HEK293 (cell line): ENCODE measurements around the gene WSCD2.

ENCODE experiments used
- CTCF ChIA-PET: fragments of 350-600 bp; formaldehyde crosslinking; extraction: SDS; loops from one replicate; lab custom pipeline; 2021; ENCODE audit warnings: antibody characterized with exemption; lab: Yijun Ruan, JAX
- POLR2A ChIA-PET: fragments of 300-600 bp; formaldehyde crosslinking; extraction: SDS; loops from one replicate; lab custom pipeline; 2020; ENCODE audit warnings: antibody characterized with exemption, inconsistent platforms; lab: Yijun Ruan, JAX
- H3K27ac ChIP-seq: fragments of 200-500 bp; sonication (Bioruptor generic); 2 replicates; pipeline ENCODE4 v1.5.1; 2014; ENCODE audit warnings: low read depth, low read length, control low read depth, inconsistent platforms; ENCODE audit errors: extremely low read depth
- H3K36me3 ChIP-seq, 2 experiments: fragments of 200-500 bp in 1 of 2; sonication (Bioruptor generic) in 1 of 2; 1 replicate in 1 of 2; 2 replicates in 1 of 2; pipeline ENCODE4 v1.5.1; 2014 to 2017; ENCODE audit warnings: inconsistent platforms in 2 of 2, low read length in 2 of 2; ENCODE audit not compliant: control insufficient read depth in 2 of 2, insufficient read depth in 1 of 2
- H3K4me1 ChIP-seq: fragments of 200-500 bp; sonication (Bioruptor generic); 2 replicates; pipeline ENCODE4 v1.5.1; 2014; ENCODE audit warnings: mild to moderate bottlenecking, low read length, inconsistent platforms; ENCODE audit not compliant: control insufficient read depth, insufficient read depth
- H3K4me3 ChIP-seq: 2 replicates; pipeline ENCODE4 v1.5.1; 2011; ENCODE audit warnings: low read depth, mild to moderate bottlenecking, control low read depth, low read length, moderate library complexity
- H3K9me3 ChIP-seq: fragments of 200-500 bp; sonication (Bioruptor generic); 2 replicates; pipeline ENCODE4 v1.5.1; 2014; ENCODE audit warnings: low read depth, low read length, inconsistent platforms; ENCODE audit not compliant: control insufficient read depth, insufficient read depth
- GLIS1 ChIP-seq: fragments of 450-650 bp; formaldehyde crosslinking; IDR thresholded peaks from 2 replicates; pipeline ENCODE4 v1.5.1; 2016; ENCODE audit warnings: missing biosample characterization, missing genetic modification characterization
- HOXD13 ChIP-seq: sonication (generic); formaldehyde crosslinking; IDR thresholded peaks from 2 replicates; pipeline ENCODE4 v1.8.0; 2022; ENCODE audit warnings: missing genetic modification reagents, borderline replicate concordance
- MZF1 ChIP-seq: fragments of 450-650 bp; formaldehyde crosslinking; IDR thresholded peaks from 2 replicates; pipeline ENCODE4 v1.5.1; 2017; ENCODE audit warnings: missing biosample characterization, missing genetic modification characterization, borderline replicate concordance
- SCRT2 ChIP-seq: fragments of 450-650 bp; formaldehyde crosslinking; IDR thresholded peaks from 2 replicates; pipeline ENCODE4 v1.5.1; 2016; ENCODE audit warnings: missing biosample characterization, missing genetic modification characterization
- WT1 ChIP-seq: fragments of 450-650 bp; formaldehyde crosslinking; IDR thresholded peaks from 2 replicates; pipeline ENCODE4 v1.5.1; 2016; ENCODE audit warnings: missing biosample characterization, missing genetic modification characterization
- ZBTB7A ChIP-seq: fragments of 450-650 bp; formaldehyde crosslinking; IDR thresholded peaks from 2 replicates; pipeline ENCODE4 v1.5.1; 2016; ENCODE audit warnings: low read depth, missing biosample characterization, missing genetic modification characterization
- ZNF112 ChIP-seq: fragments of 450-650 bp; formaldehyde crosslinking; IDR thresholded peaks from 2 replicates; pipeline ENCODE4 v1.5.0; 2017; ENCODE audit warnings: missing biosample characterization, missing genetic modification characterization
- ZNF114 ChIP-seq: fragments of 450-650 bp; formaldehyde crosslinking; IDR thresholded peaks from 2 replicates; pipeline ENCODE4 v1.5.0; 2017; ENCODE audit warnings: missing biosample characterization, missing genetic modification characterization
- ZNF174 ChIP-seq: fragments of 450-650 bp; formaldehyde crosslinking; IDR thresholded peaks from 2 replicates; pipeline ENCODE4 v1.5.0; 2017; ENCODE audit warnings: missing biosample characterization, mild to moderate bottlenecking, missing genetic modification characterization
- ZNF2 ChIP-seq: fragments of 450-650 bp; formaldehyde crosslinking; IDR thresholded peaks from 2 replicates; pipeline ENCODE4 v1.5.1; 2016; ENCODE audit warnings: missing biosample characterization, missing genetic modification characterization
- ZNF24 ChIP-seq: fragments of 450-650 bp; formaldehyde crosslinking; IDR thresholded peaks from 2 replicates; pipeline ENCODE4 v1.5.1; 2016; ENCODE audit warnings: missing biosample characterization, missing genetic modification characterization
- ZNF558 ChIP-seq: fragments of 450-650 bp; formaldehyde crosslinking; IDR thresholded peaks from 2 replicates; pipeline ENCODE4 v1.5.1; 2016; ENCODE audit warnings: missing biosample characterization, missing genetic modification characterization
- ZNF560 ChIP-seq: fragments of 450-650 bp; formaldehyde crosslinking; IDR thresholded peaks from 2 replicates; pipeline ENCODE4 v1.5.1; 2017; ENCODE audit warnings: missing biosample characterization, missing genetic modification characterization, borderline replicate concordance
- ZNF626 ChIP-seq: fragments of 450-650 bp; sonication (Bioruptor Pico); formaldehyde crosslinking; IDR thresholded peaks from 2 replicates; pipeline ENCODE4 v1.5.1; 2018; ENCODE audit warnings: missing biosample characterization, missing genetic modification characterization, inconsistent platforms
- TF ChIP-seq, protein P1 (sequence below): fragments of 450-650 bp; formaldehyde crosslinking; optimal IDR thresholded peaks from 2 replicates; pipeline ENCODE3; 2016; ENCODE audit warnings: missing biosample characterization, mild to moderate bottlenecking, missing genetic modification characterization
- TF ChIP-seq, protein P2 (sequence below): fragments of 450-650 bp; formaldehyde crosslinking; IDR thresholded peaks from 2 replicates; pipeline ENCODE4 v1.5.1; 2016; ENCODE audit warnings: missing biosample characterization, missing genetic modification characterization
- TF ChIP-seq, protein P3 (sequence below): fragments of 450-650 bp; formaldehyde crosslinking; IDR thresholded peaks from 2 replicates; pipeline ENCODE4 v1.5.1; 2016; ENCODE audit warnings: missing biosample characterization, missing genetic modification characterization
- TF ChIP-seq, protein P4 (sequence below): fragments of 450-650 bp; formaldehyde crosslinking; conservative IDR thresholded peaks from 2 replicates; pipeline ENCODE4 v1.5.1; 2016; ENCODE audit warnings: low read depth, missing biosample characterization, missing genetic modification characterization

WSCD2 gene

DNA sequence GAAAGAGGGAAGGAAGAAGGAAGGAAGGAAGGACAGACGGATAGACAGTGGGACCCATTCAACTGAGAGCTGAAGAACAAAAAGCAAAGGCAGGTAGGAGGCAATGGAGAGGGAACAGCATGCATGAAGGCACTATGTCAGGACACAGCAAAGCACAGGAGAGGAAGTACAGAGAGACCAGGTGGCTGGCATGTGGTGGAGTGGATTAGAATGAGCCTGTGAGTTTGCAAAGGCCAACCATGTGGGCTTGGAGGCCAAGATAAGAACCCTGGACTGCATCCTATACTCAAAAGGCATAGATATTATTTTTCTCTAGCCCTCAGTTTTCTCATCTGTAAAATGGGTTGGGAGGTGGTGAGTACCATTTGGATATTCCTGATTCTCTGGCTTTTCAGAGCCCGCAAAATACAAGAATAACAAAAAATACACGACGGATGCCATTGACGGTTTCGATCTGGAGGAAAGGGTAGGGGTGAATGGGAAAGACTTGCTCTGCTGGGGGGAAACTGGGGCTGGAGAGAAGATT, 102.9 kb downstream of the WSCD2 start:
- TF ChIP-seq ZNF24 (tag by site-specific recombination): no peak
- no peak for TF ChIP-seq ZNF114 (tag by site-specific recombination)
- TF ChIP-seq HOXD13 (CRISPR knock-in tag): no peak
- TF ChIP-seq, protein P1, sequence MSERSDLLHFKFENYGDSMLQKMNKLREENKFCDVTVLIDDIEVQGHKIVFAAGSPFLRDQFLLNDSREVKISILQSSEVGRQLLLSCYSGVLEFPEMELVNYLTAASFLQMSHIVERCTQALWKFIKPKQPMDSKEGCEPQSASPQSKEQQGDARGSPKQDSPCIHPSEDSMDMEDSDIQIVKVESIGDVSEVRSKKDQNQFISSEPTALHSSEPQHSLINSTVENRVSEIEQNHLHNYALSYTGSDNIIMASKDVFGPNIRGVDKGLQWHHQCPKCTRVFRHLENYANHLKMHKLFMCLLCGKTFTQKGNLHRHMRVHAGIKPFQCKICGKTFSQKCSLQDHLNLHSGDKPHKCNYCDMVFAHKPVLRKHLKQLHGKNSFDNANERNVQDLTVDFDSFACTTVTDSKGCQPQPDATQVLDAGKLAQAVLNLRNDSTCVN (tag by site-specific recombination): no peak
- TF ChIP-seq, protein P2, sequence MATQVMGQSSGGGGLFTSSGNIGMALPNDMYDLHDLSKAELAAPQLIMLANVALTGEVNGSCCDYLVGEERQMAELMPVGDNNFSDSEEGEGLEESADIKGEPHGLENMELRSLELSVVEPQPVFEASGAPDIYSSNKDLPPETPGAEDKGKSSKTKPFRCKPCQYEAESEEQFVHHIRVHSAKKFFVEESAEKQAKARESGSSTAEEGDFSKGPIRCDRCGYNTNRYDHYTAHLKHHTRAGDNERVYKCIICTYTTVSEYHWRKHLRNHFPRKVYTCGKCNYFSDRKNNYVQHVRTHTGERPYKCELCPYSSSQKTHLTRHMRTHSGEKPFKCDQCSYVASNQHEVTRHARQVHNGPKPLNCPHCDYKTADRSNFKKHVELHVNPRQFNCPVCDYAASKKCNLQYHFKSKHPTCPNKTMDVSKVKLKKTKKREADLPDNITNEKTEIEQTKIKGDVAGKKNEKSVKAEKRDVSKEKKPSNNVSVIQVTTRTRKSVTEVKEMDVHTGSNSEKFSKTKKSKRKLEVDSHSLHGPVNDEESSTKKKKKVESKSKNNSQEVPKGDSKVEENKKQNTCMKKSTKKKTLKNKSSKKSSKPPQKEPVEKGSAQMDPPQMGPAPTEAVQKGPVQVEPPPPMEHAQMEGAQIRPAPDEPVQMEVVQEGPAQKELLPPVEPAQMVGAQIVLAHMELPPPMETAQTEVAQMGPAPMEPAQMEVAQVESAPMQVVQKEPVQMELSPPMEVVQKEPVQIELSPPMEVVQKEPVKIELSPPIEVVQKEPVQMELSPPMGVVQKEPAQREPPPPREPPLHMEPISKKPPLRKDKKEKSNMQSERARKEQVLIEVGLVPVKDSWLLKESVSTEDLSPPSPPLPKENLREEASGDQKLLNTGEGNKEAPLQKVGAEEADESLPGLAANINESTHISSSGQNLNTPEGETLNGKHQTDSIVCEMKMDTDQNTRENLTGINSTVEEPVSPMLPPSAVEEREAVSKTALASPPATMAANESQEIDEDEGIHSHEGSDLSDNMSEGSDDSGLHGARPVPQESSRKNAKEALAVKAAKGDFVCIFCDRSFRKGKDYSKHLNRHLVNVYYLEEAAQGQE (tag by site-specific recombination): no peak
- TF ChIP-seq ZNF174 (tag by site-specific recombination): no peak
- TF ChIP-seq ZBTB7A (tag by site-specific recombination): no peak
- no peak for TF ChIP-seq ZNF112 (tag by site-specific recombination)
- no peak for TF ChIP-seq MZF1
- TF ChIP-seq, protein P3, sequence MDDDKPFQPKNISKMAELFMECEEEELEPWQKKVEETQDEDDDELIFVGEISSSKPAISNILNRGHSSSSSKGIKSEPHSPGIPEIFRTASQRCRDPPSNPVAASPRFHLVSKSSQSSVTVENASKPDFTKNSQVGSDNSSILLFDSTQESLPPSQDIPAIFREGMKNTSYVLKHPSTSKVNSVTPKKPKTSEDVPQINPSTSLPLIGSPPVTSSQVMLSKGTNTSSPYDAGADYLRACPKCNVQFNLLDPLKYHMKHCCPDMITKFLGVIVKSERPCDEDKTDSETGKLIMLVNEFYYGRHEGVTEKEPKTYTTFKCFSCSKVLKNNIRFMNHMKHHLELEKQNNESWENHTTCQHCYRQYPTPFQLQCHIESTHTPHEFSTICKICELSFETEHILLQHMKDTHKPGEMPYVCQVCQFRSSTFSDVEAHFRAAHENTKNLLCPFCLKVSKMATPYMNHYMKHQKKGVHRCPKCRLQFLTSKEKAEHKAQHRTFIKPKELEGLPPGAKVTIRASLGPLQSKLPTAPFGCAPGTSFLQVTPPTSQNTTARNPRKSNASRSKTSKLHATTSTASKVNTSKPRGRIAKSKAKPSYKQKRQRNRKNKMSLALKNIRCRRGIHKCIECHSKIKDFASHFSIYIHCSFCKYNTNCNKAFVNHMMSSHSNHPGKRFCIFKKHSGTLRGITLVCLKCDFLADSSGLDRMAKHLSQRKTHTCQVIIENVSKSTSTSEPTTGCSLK (tag by site-specific recombination): no peak
- no peak for TF ChIP-seq ZNF2
- no peak for TF ChIP-seq ZNF560
- no peak for TF ChIP-seq ZNF558 (tag by site-specific recombination)
- no peak for TF ChIP-seq ZNF626 (tag by site-specific recombination)
- Histone ChIP-seq H3K4me3 (no peak overlapping the region), H3K4me1 (no peaks in the 10 kb centered on the region), H3K36me3 (no peaks in the 10 kb centered on the region), H3K27ac (no peak overlapping the region), H3K9me3 (no peaks in the 10 kb centered on the region)
- CTCF ChIA-PET: no interaction called here
- POLR2A ChIA-PET: interaction anchor here (0.6 kb wide), 1 partner anchor 902 kb away, joined by 3 read pairs; no protein-coding TSS in a partner anchor

DNA sequence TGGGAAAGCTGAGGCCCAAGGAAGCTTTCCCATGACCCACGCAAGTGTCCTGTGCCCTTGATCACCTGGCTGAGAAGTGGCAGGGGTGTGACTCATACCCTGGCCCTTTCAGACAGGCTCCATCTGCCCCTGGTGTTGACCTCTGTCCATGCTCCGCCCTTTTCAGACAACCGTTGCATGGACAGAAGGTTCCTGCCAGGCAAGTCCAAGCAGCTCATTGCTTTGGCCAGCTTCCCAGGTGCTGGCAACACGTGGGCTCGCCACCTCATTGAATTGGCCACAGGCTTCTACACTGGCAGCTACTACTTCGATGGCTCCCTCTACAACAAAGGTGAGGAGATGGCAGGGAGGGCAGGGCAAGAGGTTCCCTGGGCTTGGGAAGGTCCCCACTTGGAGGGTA, 103.5 kb downstream of the WSCD2 start:
- no peaks in the 10 kb centered on the region for H3K4me1 ChIP-seq
- no peaks in the 10 kb centered on the region for H3K36me3 ChIP-seq
- TF ChIP-seq, protein P4, sequence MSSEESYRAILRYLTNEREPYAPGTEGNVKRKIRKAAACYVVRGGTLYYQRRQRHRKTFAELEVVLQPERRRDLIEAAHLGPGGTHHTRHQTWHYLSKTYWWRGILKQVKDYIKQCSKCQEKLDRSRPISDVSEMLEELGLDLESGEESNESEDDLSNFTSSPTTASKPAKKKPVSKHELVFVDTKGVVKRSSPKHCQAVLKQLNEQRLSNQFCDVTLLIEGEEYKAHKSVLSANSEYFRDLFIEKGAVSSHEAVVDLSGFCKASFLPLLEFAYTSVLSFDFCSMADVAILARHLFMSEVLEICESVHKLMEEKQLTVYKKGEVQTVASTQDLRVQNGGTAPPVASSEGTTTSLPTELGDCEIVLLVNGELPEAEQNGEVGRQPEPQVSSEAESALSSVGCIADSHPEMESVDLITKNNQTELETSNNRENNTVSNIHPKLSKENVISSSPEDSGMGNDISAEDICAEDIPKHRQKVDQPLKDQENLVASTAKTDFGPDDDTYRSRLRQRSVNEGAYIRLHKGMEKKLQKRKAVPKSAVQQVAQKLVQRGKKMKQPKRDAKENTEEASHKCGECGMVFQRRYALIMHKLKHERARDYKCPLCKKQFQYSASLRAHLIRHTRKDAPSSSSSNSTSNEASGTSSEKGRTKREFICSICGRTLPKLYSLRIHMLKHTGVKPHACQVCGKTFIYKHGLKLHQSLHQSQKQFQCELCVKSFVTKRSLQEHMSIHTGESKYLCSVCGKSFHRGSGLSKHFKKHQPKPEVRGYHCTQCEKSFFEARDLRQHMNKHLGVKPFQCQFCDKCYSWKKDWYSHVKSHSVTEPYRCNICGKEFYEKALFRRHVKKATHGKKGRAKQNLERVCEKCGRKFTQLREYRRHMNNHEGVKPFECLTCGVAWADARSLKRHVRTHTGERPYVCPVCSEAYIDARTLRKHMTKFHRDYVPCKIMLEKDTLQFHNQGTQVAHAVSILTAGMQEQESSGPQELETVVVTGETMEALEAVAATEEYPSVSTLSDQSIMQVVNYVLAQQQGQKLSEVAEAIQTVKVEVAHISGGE (tag by site-specific recombination): no peak
- TF ChIP-seq GLIS1 (no peak), SCRT2 (tag by site-specific recombination) (0 out of 2 replicates have a peak, but pooled peaks have one; percentile 14), WT1 (tag by site-specific recombination) (no peak)
- ChIA-PET CTCF (no interaction called here), POLR2A (no interaction called here)
- no peak overlapping the region for H3K4me3 ChIP-seq
- H3K9me3 ChIP-seq: no peaks in the 10 kb centered on the region; the same call in 1 of the 2 replicates
- H3K27ac ChIP-seq: no peak overlapping the region
